H1 (cell line): ENCODE data around the gene KRTAP17-1. TPM values are rescaled to one million over a fixed set of nuclear protein-coding genes. Genes with fewer than 3 reads are reported as not detected.

Source experiments
- ATF3 ChIP-seq: IDR thresholded peaks from 2 replicates; pipeline ENCODE4 v1.6.1; 2011; ENCODE audit warnings: low read depth, mild to moderate bottlenecking, low read length; ENCODE audit not compliant: insufficient read depth
- CHD1 ChIP-seq: IDR thresholded peaks from 2 replicates; pipeline ENCODE4 v1.6.1; 2012; ENCODE audit warnings: low read depth, low read length, improper control_type of control experiment
- MAX ChIP-seq: IDR thresholded peaks from 2 replicates; pipeline ENCODE4 v1.6.1; 2012; ENCODE audit warnings: inconsistent platforms
- TBP ChIP-seq: IDR thresholded peaks from 2 replicates; pipeline ENCODE4 v1.6.1; 2011; ENCODE audit warnings: low read depth, low read length, improper control_type of control experiment
- polyA plus RNA-seq, 7 experiments: library from polyadenylated mRNA; depleted of rRNA in 3 of 7; stranded (reverse) in 5 of 7; unstranded in 2 of 7; fragments of >200 nt in 5 of 7; fragments of 200-250 nt in 2 of 7; gene quantifications; 1 replicate in 5 of 7; 2 replicates in 1 of 7; 4 replicates in 1 of 7; pipeline versions ENCODE4 v1.2.1 to v1.2.3, GENCODE V29; 2011 to 2013; ENCODE audit warnings: missing spikeins in 2 of 7, mixed read lengths in 2 of 7
- total RNA-seq: library from RNA; stranded (reverse); fragmentation: NEBNext Ultra II Directional; extraction: Animal tissue kit (Norgen Biotek cat#: 25700); gene quantifications from 2 replicates; pipeline ENCODE4 v1.2.1, GENCODE V29; 2021

KRTAP17-1 gene
- total and polyA plus RNA-seq, 2 of the 8 experiments (the other 6 are each of a cell fraction or from before 2014, with no cell fraction given) = not detected

GRCh38 chr17:41363881-41364280 is 48.4 kb upstream of the KRTAP17-1 start (continued):
- TF ChIP-seq CHD1 (no peak), ATF3 (no peak), MAX (no peak), TBP (no peak)
